Tibial nerve (tissue), 4 donors: Measurements from ENCODE around the gene PTPRD. TPM values are rescaled to one million over a fixed set of nuclear protein-coding genes. Genes with fewer than 3 reads are reported as not detected.
"Not testable (repeated sequence)": the region's sequence is repeated elsewhere in the genome, so short reads cannot be mapped to it uniquely, and the experiment has no call there.

ENCODE experiments used
- DNase-seq, 2 donors: peaks; one replicate each; pipeline ENCODE4 v3.0.0-alpha.2; 2019; ENCODE audit warnings: low spot score in 2 of 2
- H3K27ac ChIP-seq, 4 donors: fragments of 200-600 bp; sonication (generic) in 3 of 4; one replicate each; pipeline ENCODE4 v1.5.1; 2017 to 2019; ENCODE audit warnings: mild to moderate bottlenecking in 1 of 4
- H3K27me3 ChIP-seq, 2 donors: fragments of 200-600 bp; sonication (generic) in 1 of 2; one replicate each; pipeline versions ENCODE4 v1.5.1 to v1.6.0; 2017 to 2019
- H3K36me3 ChIP-seq, 3 donors: fragments of 200-600 bp; sonication (generic); one replicate each; pipeline ENCODE4 v1.5.1; 2018 to 2019
- H3K4me1 ChIP-seq, 4 donors: fragments of 200-600 bp; sonication (generic) in 3 of 4; one replicate each; pipeline ENCODE4 v1.5.1; 2017 to 2019
- H3K4me3 ChIP-seq, 4 donors: fragments of 200-600 bp; sonication (generic) in 3 of 4; one replicate each; pipeline ENCODE4 v1.5.1; 2017 to 2019; ENCODE audit warnings: mild to moderate bottlenecking in 1 of 4, moderate library complexity in 1 of 4
- H3K9me3 ChIP-seq, 4 donors: fragments of 200-600 bp; sonication (generic) in 3 of 4; one replicate each; pipeline ENCODE4 v1.5.1; 2017 to 2019
- EP300 ChIP-seq, 2 donors: sonication (generic); formaldehyde crosslinking; IDR thresholded peaks; one replicate each; pipeline ENCODE4 v1.6.1; 2017; ENCODE audit warnings: antibody characterized with exemption in 2 of 2, mild to moderate bottlenecking in 1 of 2
- POLR2A ChIP-seq, 2 donors: fragments of 450-650 bp; IDR thresholded peaks; one replicate each; pipeline ENCODE4 v1.6.1; 2017; ENCODE audit warnings: antibody characterized with exemption in 2 of 2, mild to moderate bottlenecking in 2 of 2, moderate library complexity in 2 of 2
- WGBS, 2 donors: methylation state at CpG; one replicate each; pipeline ENCODE4 v1.1.5; 2018; 5-methylcytosine and 5-hydroxymethylcytosine counted together
- total RNA-seq, 4 donors: library from RNA; depleted of rRNA; stranded (reverse); fragments of >200 nt; gene quantifications; one replicate each; pipeline ENCODE4 v1.1.0, GENCODE V29; 2016
- TF ChIP-seq, protein P1 (sequence below), 5 experiments: fragments of 200-600 bp in 3 of 5; fragments of 450-650 bp in 2 of 5; sonication (generic) in 3 of 5; IDR thresholded peaks; one replicate each; pipeline ENCODE4 v1.5.1; 2016 to 2019; ENCODE audit warnings: antibody characterized with exemption in 5 of 5, mild to moderate bottlenecking in 3 of 5, moderate library complexity in 2 of 5

Gene PTPRD
- total RNA-seq, 4 donors from 2014 or later = 1.7 to 13.2 (median 5.1) TPM

DNA sequence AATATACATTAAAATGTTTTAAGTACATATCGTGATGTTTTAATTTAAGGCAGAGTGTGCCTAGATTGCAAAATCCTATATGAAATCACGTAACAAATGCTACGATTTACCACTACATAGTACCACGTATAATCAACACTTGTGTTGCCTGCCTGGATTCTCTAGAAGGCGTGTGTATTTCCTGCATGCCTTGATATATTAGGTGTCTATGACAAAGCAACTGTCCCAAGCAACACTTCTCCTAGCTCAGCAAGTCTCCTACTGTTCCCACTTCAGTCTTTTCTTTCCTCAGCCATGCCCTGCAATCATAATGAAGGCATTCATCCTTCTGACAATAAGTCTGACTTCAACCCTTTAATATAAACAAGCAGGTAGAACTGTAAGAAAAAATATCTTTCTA lies 89.6 kb downstream of the PTPRD start:
- no peak overlapping the region for H3K27ac ChIP-seq
- TF ChIP-seq POLR2A (IDR thresholded peaks at IDR 0.05) (no peak), EP300 (IDR thresholded peaks at IDR 0.05) (no peak)
- TF ChIP-seq, protein P1, sequence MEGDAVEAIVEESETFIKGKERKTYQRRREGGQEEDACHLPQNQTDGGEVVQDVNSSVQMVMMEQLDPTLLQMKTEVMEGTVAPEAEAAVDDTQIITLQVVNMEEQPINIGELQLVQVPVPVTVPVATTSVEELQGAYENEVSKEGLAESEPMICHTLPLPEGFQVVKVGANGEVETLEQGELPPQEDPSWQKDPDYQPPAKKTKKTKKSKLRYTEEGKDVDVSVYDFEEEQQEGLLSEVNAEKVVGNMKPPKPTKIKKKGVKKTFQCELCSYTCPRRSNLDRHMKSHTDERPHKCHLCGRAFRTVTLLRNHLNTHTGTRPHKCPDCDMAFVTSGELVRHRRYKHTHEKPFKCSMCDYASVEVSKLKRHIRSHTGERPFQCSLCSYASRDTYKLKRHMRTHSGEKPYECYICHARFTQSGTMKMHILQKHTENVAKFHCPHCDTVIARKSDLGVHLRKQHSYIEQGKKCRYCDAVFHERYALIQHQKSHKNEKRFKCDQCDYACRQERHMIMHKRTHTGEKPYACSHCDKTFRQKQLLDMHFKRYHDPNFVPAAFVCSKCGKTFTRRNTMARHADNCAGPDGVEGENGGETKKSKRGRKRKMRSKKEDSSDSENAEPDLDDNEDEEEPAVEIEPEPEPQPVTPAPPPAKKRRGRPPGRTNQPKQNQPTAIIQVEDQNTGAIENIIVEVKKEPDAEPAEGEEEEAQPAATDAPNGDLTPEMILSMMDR (IDR thresholded peaks at IDR 0.05) = no peak
- WGBS, 2 donors = 73 to 88% methylated on average over 5 of the region's 5 CpGs

DNA sequence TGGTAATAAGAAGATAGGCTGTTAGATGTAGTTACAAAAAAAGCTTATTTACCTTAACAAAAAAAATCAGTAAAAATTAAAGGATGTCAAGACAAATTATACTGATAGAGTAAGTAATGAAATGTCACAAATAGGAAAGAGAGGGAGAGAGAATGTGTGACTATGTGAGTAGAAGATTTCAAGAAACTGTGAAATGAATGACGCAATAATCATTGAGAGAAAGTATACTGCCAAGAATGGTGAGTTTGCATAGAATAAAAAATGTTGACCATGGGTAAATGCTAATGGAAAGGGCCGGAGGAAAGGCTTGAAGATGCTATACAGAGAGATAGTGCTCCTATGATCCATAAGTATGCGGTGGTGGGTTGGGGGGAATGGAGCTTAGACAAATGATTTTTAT lies 100.7 kb downstream of the PTPRD start:
- Histone ChIP-seq H3K4me1 (no peaks in the 10 kb centered on the region), H3K4me3 (no peak overlapping the region), H3K36me3 (no peaks in the 10 kb centered on the region), H3K27me3 (no peaks in the 10 kb centered on the region), H3K27ac (no peak overlapping the region), H3K9me3 (peaks cover 0 to 4% (median 0%) of the 10 kb centered on the region in 4 donors)
- WGBS, 2 donors = 91 to 95% methylated on average over 3 of the region's 3 CpGs
- DNase-seq = no peak
- TF ChIP-seq, protein P1 (IDR thresholded peaks at IDR 0.05) = no peak
- TF ChIP-seq EP300 (IDR thresholded peaks at IDR 0.05) (no peak), POLR2A (IDR thresholded peaks at IDR 0.05) (no peak)

More for the DNA sequence above, 89.6 kb downstream of the PTPRD start:
- no peak overlapping the region for H3K4me3 ChIP-seq
- no peaks in the 10 kb centered on the region for H3K4me1 ChIP-seq
- DNase-seq = no peak
- no peaks in the 10 kb centered on the region for H3K36me3 ChIP-seq
- H3K9me3 ChIP-seq = no peaks in the 10 kb centered on the region
- H3K27me3 ChIP-seq = no peaks in the 10 kb centered on the region

DNA sequence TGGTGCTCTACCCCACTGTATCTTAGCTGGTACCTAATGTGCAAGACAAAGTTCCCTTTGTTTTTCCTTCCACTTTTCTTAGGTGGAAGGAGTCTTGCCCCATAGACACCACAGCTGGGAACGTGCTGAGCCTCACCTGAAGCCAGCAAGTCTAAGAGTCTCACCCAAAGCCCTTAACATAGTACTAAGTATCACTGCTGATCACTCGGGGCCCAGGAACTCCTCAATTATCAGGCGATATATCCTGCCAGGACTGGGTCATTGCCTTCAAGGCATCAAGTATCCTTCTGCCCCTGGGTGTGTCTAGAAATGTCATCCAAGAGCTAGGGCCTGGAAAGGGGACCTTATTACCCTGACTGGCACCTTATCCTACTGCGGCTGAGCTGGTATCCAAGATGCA lies 123.9 kb downstream of the PTPRD start:
- H3K4me1 ChIP-seq = no peaks in the 10 kb centered on the region

DNA sequence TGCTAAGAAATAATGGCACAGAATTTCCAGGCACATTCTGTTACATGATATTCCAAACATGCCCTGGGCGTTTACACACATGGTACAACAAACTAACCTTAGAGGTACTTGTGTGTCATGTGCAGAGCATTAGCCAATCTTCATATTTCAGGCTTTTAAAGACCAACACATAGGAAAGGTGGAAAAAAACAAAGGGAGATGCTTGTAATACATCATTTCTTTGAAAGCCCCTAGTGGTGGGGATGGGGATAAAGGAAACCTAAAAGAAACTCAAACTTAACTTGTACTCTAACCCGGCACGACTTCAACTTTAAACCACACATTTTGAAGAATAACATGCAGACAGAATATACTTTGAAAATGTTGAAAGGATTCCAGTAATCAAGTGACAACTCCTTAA lies 133.6 kb downstream of the PTPRD start:
- Histone ChIP-seq H3K27me3 (no peaks in the 10 kb centered on the region), H3K27ac (no peak overlapping the region), H3K4me3 (no peak overlapping the region), H3K4me1 (no peaks in the 10 kb centered on the region), H3K9me3 (peaks cover 0 to 6% (median 0%) of the 10 kb centered on the region in 4 donors), H3K36me3 (no peaks in the 10 kb centered on the region)
- no peak for DNase-seq
- WGBS, 2 donors = 39 to 46% methylated on average over 3 of the region's 3 CpGs
- TF ChIP-seq, protein P1 (IDR thresholded peaks at IDR 0.05) = no peak
- no peak for TF ChIP-seq POLR2A (IDR thresholded peaks at IDR 0.05)
- TF ChIP-seq EP300 (IDR thresholded peaks at IDR 0.05) = no peak

More for the DNA sequence above, 123.9 kb downstream of the PTPRD start:
- H3K27me3 ChIP-seq = no peaks in the 10 kb centered on the region
- WGBS, 2 donors = 87% methylated on average over 4 of the region's 4 CpGs
- no peaks in the 10 kb centered on the region for H3K9me3 ChIP-seq
- H3K36me3 ChIP-seq = no peaks in the 10 kb centered on the region
- H3K27ac ChIP-seq = no peak overlapping the region
- TF ChIP-seq EP300 (IDR thresholded peaks at IDR 0.05) (no peak), POLR2A (IDR thresholded peaks at IDR 0.05) (no peak)
- TF ChIP-seq, protein P1 (IDR thresholded peaks at IDR 0.05) = no peak
- no peak for DNase-seq
- no peak overlapping the region for H3K4me3 ChIP-seq

DNA sequence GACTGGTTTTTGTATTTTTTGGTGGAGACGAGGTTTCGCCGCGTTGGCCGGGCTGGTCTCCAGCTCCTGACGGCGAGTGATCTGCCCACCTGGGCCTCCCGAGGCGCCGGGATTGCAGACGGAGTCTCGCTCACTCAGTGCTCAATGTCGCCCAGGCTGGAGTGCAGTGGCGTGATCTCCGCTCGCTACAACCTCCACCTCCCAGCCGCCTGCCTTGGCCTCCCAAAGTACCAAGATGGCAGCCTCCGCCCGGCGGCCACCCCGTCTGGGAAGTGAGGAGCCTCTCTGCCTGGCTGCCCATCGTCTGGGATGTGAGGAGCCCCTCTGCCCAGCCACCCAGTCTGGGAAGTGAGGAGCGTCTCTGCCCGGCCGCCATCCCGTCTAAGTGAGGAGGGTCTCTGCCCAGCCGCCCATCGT lies 163.6 kb downstream of the PTPRD start:
- H3K9me3 ChIP-seq = not testable (repeated sequence)

DNA sequence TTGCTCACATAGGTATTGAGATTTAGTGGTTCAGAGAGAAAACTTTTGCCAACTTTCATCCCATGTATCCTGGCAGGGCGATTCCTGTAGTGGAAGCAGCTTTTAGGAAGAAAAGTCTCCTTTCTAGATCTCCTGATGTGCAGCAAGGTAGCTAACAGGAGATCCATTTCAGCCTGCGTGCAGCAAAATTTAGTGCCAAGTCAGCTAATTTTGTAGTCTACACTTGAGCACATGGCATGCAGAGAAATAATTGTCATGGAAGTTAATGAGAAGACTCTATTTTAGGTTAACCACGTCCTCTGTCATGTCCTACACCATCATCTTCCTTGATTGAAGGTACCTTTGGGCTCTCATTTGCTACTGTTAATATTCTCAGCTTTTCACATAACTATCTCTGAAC lies 165.8 kb downstream of the PTPRD start:
- no peaks in the 10 kb centered on the region for H3K4me1 ChIP-seq
- TF ChIP-seq EP300 (IDR thresholded peaks at IDR 0.05) (no peak), POLR2A (IDR thresholded peaks at IDR 0.05) (no peak)
- TF ChIP-seq, protein P1 (IDR thresholded peaks at IDR 0.05) = no peak
- H3K9me3 ChIP-seq = no peaks in the 10 kb centered on the region
- no peak overlapping the region for H3K4me3 ChIP-seq
- DNase-seq = no peak
- WGBS, 2 donors = 76 to 85% methylated on average over 3 of the region's 3 CpGs
- H3K27me3 ChIP-seq = no peaks in the 10 kb centered on the region
- no peak overlapping the region for H3K27ac ChIP-seq
- H3K36me3 ChIP-seq = no peaks in the 10 kb centered on the region

More for the DNA sequence above, 163.6 kb downstream of the PTPRD start:
- H3K27me3 ChIP-seq, H3K27ac ChIP-seq, H3K4me3 ChIP-seq, H3K36me3 ChIP-seq, DNase-seq, H3K4me1 ChIP-seq: not testable (repeated sequence)
- 99 to 100% methylated on average over 5 to 28 of the region's 28 CpGs for WGBS, 2 donors
